IPS-20b (cell line): ENCODE data around the gene ABCG4.
"Not testable (repeated sequence)": the region's sequence is repeated elsewhere in the genome, so short reads cannot be mapped to it uniquely, and the experiment has no call there.

Experiments used
- H3K27ac ChIP-seq: one replicate; pipeline ENCODE4 v1.5.1; 2013; ENCODE audit warnings: low read length
- H3K27me3 ChIP-seq: 2 replicates; pipeline ENCODE4 v1.6.1; 2013; ENCODE audit warnings: mild to moderate bottlenecking, low read length, inconsistent platforms; ENCODE audit not compliant: insufficient read depth
- H3K36me3 ChIP-seq: 2 replicates; pipeline ENCODE4 v1.6.1; 2013; ENCODE audit warnings: low read depth, mild to moderate bottlenecking, inconsistent platforms, low read length, moderate library complexity; ENCODE audit not compliant: insufficient read depth
- H3K4me1 ChIP-seq: 2 replicates; pipeline ENCODE4 v1.6.1; 2013; ENCODE audit warnings: mild to moderate bottlenecking, control low read depth, inconsistent platforms, low read length, moderate library complexity; ENCODE audit not compliant: insufficient read depth
- H3K4me3 ChIP-seq: 2 replicates; pipeline ENCODE4 v1.5.1; 2013; ENCODE audit warnings: mild to moderate bottlenecking, low read length, inconsistent platforms
- H3K9ac ChIP-seq: 2 replicates; pipeline ENCODE4 v1.6.1; 2013; ENCODE audit warnings: low read depth, mild to moderate bottlenecking, inconsistent platforms, low read length, moderate library complexity
- H3K9me3 ChIP-seq: 2 replicates; pipeline ENCODE4 v1.6.1; 2013; ENCODE audit warnings: mild to moderate bottlenecking, low read depth, low read length, inconsistent platforms; ENCODE audit not compliant: insufficient read depth

ABCG4 gene

DNA sequence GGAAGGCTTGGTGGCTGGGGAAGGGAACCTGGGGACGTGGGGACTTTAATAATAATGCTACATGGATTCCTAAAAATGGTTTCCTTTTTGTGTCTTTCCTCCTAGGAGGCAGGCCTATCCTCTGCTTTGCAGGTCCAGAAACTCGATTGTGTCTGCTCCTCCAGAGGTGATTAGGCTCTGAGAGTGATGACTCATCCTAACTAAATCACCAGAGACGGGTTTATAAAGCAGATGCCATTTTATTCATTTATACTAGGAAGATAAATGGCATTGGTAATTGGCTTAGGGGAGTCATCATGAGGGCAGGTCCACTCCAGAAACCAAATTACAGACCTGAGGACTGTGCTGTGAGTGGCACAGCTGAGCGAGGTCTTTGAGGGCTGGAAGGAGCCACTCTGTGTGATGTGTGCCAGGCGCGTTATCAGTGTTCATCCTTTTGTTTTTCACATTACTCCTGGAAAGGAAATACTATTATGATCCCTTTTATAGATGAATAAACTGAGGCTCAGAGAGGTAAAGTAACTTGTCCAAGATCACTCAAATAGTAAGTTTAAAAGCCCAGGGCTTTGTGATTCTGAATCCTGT is 26.7 kb downstream of the ABCG4 start:
- no peak overlapping the region for H3K27ac ChIP-seq
- no peak overlapping the region for H3K9ac ChIP-seq
- no peaks in the 10 kb centered on the region for H3K27me3 ChIP-seq
- no peaks in the 10 kb centered on the region for H3K36me3 ChIP-seq
- H3K9me3 ChIP-seq = no peaks in the 10 kb centered on the region
- no peak overlapping the region for H3K4me3 ChIP-seq
- H3K4me1 ChIP-seq = 0 out of 2 replicates have a peak, but pooled peaks cover 2% of the 10 kb centered on the region

DNA sequence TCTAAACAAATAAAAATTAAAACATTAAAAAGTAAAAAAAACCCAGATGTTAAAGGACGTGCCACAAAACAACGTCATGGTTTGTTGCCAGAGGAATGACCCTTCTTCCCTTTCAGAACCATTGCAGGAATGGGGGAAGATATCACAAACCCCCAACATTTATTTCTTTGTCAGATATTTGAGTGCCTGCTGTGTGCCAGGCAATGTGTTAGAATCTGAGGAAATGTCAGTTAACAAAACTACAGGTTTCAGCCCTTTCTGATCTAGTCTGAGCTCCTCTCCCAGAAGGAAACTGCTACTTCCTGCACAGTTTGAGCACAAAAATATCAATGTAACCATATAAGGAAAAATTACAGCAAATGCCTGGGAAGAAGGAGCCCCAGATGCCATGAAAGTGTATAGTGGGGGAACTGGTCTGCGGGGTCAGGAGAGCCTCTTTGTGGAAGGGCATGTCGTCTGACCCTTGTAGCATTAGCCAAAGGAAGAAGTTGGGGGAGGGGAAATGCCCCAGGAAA is 29.4 kb downstream of the ABCG4 start:
- H3K9ac ChIP-seq = no peak overlapping the region
- no peak overlapping the region for H3K27ac ChIP-seq
- no peaks in the 10 kb centered on the region for H3K9me3 ChIP-seq
- no peaks in the 10 kb centered on the region for H3K36me3 ChIP-seq
- H3K4me3 ChIP-seq = no peak overlapping the region
- H3K4me1 ChIP-seq = 0 out of 2 replicates have a peak, but pooled peaks cover 2% of the 10 kb centered on the region
- no peaks in the 10 kb centered on the region for H3K27me3 ChIP-seq

DNA sequence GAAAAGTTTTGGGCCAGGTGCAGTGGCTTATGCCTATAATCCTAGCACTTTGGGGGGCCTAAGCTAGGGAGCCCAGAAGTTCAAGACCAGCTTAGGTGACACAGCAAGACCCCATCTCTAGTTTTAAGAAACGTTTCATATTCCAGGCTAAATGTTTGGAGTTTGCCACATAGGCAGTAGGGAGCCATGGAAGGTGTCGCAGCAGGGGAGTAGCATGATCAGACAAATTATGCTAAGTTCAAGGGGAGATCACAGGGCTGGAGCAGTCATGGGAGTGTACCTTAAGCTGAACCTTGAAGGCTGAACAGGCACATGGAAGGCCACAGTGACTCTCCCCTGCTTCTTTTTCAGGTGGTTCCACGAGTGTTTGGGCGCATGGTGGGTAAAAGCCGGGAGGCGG is 30.5 kb downstream of the ABCG4 start:
- no peak overlapping the region for H3K4me3 ChIP-seq
- H3K27ac ChIP-seq = no peak overlapping the region
- no peaks in the 10 kb centered on the region for H3K9me3 ChIP-seq
- no peak overlapping the region for H3K9ac ChIP-seq
- 0 out of 2 replicates have a peak, but pooled peaks cover 2% of the 10 kb centered on the region for H3K4me1 ChIP-seq
- H3K27me3 ChIP-seq = no peaks in the 10 kb centered on the region
- no peaks in the 10 kb centered on the region for H3K36me3 ChIP-seq

DNA sequence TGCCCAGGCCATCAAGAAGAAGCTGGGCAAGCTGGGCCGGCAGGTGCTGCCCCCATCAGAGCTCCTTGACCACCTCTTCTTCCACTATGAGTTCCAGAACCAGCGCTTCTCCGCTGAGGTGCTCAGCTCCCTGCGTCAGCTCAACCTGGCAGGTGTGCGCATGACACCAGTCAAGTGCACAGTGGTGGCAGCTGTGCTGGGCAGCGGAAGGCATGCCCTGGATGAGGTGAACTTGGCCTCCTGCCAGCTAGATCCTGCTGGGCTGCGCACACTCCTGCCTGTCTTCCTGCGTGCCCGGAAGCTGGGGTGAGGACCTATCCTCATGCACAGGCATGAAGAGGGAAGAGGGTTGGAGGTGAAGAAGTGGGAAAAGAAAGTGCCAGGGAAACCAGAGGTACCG is 31.1 kb downstream of the ABCG4 start:
- Histone ChIP-seq H3K27ac (no peak overlapping the region), H3K36me3 (no peaks in the 10 kb centered on the region), H3K9me3 (no peaks in the 10 kb centered on the region), H3K9ac (no peak overlapping the region), H3K4me1 (0 out of 2 replicates have a peak, but pooled peaks cover 2% of the 10 kb centered on the region), H3K27me3 (no peaks in the 10 kb centered on the region), H3K4me3 (no peak overlapping the region)

DNA sequence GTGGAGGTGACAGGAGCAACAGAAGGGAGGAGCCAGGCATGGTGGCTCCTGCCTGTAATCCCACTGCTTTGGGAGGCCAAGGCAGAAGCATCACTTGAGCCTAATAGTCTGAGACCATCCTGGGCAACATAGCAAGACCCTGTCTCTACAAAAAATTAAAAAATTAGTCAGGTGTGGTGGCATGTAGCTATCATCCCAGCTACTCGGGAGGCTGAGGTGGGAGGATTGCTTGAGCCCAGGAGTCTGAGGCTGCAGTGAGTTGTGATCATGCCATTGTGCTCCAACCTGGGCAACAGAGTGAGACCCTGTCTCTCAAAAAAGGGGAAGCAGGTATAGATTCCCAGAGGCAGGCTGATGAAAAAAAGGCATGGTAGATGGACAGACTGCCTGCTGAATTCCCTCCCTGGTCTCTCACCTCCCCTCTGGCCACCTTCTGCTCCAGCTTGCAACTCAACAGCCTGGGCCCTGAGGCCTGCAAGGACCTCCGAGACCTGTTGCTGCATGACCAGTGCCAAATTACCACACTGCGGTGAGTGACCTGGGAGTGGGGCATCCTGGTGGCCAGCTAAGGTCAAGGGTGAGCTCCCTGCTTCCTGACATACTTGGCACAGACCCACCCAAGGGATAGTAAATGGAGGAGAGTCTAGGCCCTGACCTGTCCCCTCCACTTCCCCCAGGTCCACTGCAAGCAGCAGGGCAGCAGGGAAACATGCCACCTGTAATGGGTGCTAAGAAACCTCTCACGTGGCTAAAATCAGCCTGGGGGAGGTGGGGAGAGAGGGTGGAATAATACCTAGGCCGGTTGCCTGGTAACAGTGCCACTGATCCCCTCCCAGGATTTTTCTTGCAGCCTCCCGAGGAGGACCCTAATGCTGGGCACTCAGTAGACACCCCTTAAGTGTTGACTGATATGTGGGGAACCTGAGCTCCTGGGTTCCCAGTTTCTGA is 32.2 kb downstream of the ABCG4 start:
- Histone ChIP-seq H3K4me3 (no peak overlapping the region), H3K27ac (no peak overlapping the region), H3K9me3 (no peaks in the 10 kb centered on the region), H3K36me3 (no peaks in the 10 kb centered on the region), H3K9ac (no peak overlapping the region), H3K4me1 (0 out of 2 replicates have a peak, but pooled peaks cover 2% of the 10 kb centered on the region), H3K27me3 (no peaks in the 10 kb centered on the region)

DNA sequence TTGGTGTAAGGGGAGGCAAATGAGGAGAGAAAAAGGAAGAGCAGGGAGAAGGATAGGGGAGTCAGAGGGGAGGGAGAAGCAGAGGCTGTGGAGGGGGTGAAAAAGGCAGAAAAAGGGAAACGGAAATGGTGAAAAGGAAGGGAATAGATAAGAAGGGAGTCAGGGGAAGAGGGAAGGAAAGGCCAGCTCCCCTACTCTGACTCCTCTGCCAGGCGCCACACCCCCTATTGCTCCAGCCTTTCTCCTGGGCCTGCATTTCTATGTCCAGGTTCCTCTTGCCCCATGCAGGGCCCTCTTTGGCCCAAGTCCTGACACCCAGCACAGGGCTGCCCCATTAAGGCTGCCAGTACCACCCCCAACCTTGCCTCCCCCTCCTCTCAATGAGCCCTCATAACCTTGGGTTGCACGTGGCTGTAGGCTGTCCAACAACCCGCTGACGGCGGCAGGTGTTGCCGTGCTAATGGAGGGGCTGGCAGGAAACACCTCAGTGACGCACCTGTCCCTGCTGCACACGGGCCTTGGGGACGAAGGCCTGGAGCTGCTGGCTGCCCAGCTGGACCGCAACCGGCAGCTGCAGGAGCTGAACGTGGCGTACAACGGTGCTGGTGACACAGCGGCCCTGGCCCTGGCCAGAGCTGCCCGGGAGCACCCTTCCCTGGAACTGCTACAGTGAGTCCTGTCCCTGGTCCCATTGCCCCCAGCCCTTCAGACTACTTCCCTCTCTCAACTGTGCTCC is 33.0 kb downstream of the ABCG4 start:
- H3K27me3 ChIP-seq = no peaks in the 10 kb centered on the region
- H3K36me3 ChIP-seq = no peaks in the 10 kb centered on the region
- no peak overlapping the region for H3K27ac ChIP-seq
- H3K4me1 ChIP-seq = 0 out of 2 replicates have a peak, but pooled peaks cover 2% of the 10 kb centered on the region
- no peak overlapping the region for H3K4me3 ChIP-seq
- H3K9ac ChIP-seq = no peak overlapping the region
- no peaks in the 10 kb centered on the region for H3K9me3 ChIP-seq

DNA sequence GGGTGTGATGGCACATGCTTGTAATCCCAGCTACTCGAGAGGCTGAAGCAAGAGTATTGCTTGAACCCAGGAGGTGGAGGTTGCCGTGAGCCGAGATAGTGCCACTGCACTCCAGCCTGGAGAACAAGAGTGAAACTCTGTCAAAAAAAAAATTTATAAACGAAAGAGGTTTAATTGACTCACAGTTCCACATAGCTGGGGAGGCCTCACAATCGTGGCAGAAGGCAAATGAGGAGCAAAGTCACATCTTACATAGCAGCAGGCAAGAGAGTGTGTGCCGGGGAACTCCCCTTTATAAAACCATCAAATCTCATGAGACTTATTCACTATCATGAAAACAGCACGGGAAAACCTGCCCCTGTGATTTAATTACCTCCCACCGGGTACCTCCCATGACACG is 35.5 kb downstream of the ABCG4 start:
- not testable (repeated sequence) for H3K4me3 ChIP-seq, H3K9ac ChIP-seq, H3K9me3 ChIP-seq, H3K27me3 ChIP-seq, H3K36me3 ChIP-seq, H3K4me1 ChIP-seq, H3K27ac ChIP-seq

DNA sequence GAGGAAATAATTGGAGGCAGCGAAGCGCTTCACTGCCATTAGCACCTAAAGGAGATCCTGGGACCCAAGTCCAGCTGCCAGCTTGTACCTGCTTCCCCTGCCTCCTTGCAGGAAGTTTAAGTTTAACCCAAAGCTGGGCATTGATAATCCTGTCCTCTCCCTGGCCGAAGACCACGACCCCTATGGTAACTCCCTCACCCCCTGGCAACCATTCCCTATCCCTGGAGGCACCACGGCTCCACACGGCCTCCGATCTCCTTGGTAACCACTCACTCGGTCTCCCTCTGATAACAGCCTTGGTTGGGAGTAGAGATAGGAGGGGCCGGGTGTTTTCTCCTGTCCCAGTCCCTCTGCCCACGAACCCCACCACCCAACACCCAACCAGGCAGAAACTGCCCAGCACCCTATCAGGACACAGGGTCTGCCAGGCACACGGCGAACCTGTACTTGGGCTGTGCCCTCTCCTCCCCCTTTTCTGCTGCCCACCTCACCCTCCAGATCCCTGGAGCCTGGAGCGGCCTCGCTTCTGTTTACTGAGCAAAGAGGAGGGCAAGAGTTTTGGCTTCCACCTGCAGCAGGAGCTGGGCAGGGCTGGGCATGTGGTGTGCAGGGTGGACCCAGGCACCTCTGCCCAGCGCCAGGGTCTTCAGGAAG is 37.3 kb downstream of the ABCG4 start:
- Histone ChIP-seq H3K9me3 (no peaks in the 10 kb centered on the region), H3K9ac (no peak overlapping the region), H3K36me3 (no peaks in the 10 kb centered on the region), H3K27me3 (no peaks in the 10 kb centered on the region), H3K4me3 (no peak overlapping the region), H3K27ac (no peak overlapping the region), H3K4me1 (no peaks in the 10 kb centered on the region)

DNA sequence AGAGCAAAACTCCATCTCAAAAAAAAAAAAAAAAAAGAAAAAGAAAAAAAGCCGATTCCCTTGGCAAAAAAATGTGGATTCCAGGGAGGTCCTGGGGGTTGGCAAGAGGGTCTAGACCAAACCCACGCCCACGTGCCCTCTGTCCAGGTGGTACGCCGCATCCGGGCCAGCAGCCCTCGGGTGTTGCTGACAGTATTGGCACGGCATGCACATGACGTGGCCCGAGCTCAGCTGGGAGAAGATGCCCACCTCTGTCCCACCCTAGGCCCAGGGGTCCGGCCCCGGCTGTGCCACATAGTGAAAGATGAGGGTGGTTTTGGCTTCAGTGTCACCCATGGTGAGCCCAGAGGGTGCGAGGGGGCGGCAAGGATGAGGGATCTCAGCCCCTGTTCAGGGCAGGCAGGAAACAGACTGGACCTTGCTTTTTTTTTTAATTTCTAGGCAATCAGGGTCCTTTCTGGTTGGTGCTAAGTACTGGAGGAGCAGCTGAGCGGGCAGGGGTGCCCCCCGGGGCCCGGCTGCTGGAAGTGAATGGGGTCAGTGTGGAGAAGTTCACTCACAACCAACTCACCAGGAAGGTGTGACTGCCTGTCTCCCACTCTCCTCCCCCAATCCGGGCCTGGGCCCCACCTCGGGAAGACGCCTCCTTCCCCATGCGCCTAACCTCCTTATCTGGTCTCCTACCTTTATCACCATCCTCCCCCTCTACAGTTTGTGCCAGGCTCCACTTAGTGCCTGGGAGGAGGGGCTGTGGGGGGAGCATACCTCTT is 38.5 kb downstream of the ABCG4 start:
- Histone ChIP-seq H3K27ac (no peak overlapping the region), H3K36me3 (no peaks in the 10 kb centered on the region), H3K4me3 (no peak overlapping the region), H3K9ac (no peak overlapping the region), H3K27me3 (no peaks in the 10 kb centered on the region), H3K4me1 (no peaks in the 10 kb centered on the region), H3K9me3 (no peaks in the 10 kb centered on the region)

DNA sequence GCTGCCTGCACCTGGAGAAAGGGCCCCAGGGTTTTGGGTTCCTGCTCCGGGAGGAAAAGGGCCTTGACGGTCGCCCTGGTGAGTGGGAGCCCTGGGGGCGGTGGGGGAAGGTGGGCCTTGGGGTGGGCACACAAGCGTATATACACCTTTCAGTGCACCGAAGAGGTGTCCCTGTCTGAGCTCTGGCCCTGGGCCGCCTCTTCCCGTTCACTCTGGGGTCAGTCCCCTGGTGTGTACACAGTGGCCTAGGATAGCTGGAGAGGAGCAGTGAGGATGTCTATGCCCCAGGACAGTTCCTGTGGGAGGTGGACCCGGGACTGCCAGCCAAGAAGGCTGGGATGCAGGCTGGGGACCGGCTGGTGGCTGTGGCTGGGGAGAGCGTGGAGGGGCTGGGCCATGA is 39.2 kb downstream of the ABCG4 start:
- H3K27ac ChIP-seq = no peak overlapping the region
- no peaks in the 10 kb centered on the region for H3K36me3 ChIP-seq
- no peaks in the 10 kb centered on the region for H3K4me1 ChIP-seq
- no peak overlapping the region for H3K9ac ChIP-seq
- no peaks in the 10 kb centered on the region for H3K9me3 ChIP-seq
- no peak overlapping the region for H3K4me3 ChIP-seq
- no peaks in the 10 kb centered on the region for H3K27me3 ChIP-seq

DNA sequence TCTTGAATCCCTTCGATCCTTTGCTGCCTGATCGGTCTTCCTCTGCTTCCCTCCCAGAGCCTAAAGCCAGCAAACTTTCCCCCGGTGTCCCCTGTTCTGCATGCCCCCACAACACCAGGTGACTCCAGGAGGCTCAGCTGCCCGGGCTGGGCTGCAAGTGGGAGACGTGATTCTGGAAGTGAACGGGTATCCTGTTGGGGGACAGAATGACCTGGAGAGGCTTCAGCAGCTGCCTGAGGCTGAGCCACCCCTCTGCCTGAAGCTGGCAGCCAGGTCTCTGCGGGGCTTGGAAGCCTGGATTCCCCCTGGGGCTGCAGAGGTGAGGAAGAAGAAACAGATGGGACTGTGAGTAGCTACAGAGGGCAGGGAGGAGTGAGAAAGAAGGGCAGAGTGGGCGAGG is 40.0 kb downstream of the ABCG4 start:
- Histone ChIP-seq H3K9ac (no peak overlapping the region), H3K27me3 (no peaks in the 10 kb centered on the region), H3K4me3 (no peak overlapping the region), H3K27ac (no peak overlapping the region), H3K9me3 (no peaks in the 10 kb centered on the region), H3K4me1 (no peaks in the 10 kb centered on the region), H3K36me3 (no peaks in the 10 kb centered on the region)
